Measurements from ENCODE around the gene ALG10B. TPM values are rescaled to one million over a fixed set of nuclear protein-coding genes. Genes with fewer than 3 reads are reported as not detected.
A peak's percentile ranks its signal among the peaks of the same experiment; 100 is the strongest.

The ALG10B gene, protein sequence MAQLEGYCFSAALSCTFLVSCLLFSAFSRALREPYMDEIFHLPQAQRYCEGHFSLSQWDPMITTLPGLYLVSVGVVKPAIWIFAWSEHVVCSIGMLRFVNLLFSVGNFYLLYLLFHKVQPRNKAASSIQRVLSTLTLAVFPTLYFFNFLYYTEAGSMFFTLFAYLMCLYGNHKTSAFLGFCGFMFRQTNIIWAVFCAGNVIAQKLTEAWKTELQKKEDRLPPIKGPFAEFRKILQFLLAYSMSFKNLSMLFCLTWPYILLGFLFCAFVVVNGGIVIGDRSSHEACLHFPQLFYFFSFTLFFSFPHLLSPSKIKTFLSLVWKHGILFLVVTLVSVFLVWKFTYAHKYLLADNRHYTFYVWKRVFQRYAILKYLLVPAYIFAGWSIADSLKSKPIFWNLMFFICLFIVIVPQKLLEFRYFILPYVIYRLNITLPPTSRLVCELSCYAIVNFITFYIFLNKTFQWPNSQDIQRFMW
- total RNA-seq = 10 to 100 TPM in 1 of 2 experiments, 1 to 10 TPM in 1; 6.6 to 10.1 TPM
- polyA plus RNA-seq (2013, experiment 1 of 2) = 6.8 TPM
- 5.2 TPM for polyA plus RNA-seq (2013, experiment 2 of 2)
- 9.4 to 51.5 (median 26.6) reads per million in 172 experiments for total RNA-seq

DNA sequence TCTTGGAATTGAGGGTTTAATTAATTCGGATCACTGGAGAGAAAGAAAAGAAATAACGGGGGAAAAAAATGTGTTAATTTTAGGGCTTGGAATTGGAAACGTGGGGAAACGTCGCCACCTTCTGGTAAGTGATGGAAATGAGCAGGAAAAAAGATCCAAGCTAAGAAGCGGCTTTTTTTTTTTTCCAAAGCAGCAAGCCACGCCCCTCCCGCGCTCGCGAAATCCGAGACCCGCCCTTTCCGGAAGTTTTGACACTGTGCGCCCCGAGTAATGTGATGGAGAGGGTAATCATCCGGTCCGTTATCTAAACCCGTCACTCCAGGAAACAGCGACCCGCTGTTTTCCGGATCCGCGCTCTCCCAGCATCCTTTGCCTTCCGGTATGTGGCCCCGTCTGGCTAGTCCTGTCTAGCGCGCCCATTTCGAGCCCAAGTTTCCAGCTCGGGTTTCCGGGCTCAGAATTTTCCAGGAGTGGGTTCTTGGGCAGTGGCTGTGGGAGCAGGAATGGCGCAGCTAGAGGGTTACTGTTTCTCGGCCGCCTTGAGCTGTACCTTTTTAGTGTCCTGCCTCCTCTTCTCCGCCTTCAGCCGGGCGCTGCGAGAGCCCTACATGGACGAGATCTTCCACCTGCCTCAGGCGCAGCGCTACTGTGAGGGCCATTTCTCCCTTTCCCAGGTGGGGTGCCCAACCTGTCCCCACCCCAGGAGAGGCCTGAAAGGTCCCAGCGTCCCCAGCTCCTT, at the start of gene ALG10B:
Gene ALG10B (plus strand): TSS at position 384 of the 739 bp plus-strand sequence. CDS start 120 bp downstream, at position 504.
- Histone ChIP-seq H3K36me3 (ENCODE audit: insufficient read depth, low read length) (peaks cover 2% of the 10 kb centered on the region), H3K27ac (ENCODE audit: low read depth in 1 of 2, low read length in 2 of 2) (peak within 1 kb of the TSS; percentile 80 to 96), H3K27me3 (ENCODE audit: control insufficient read depth in 1 of 2, insufficient read depth in 2 of 2, low read length in 2 of 2) (no peaks in the 10 kb centered on the region), H3K4me3 (ENCODE audit: low read length) (peak within 1 kb of the TSS; percentile 89), H3K9me3 (ENCODE audit: control insufficient read depth in 1 of 2, insufficient read depth in 1 of 2, low read length in 2 of 2) (no peaks in the 10 kb centered on the region), H3K4me1 (ENCODE audit: insufficient read depth, low read length) (peaks cover 10% of the 10 kb centered on the region)
- Mint-ChIP-seq H3K4me3 (peak within 1 kb of the TSS; percentile 90), H3K4me1 (ENCODE audit: low read depth) (peaks cover 39% of the 10 kb centered on the region), H3K9me3 (no peaks in the 10 kb centered on the region), H3K36me3 (ENCODE audit: low read depth) (peaks cover 12% of the 10 kb centered on the region), H3K27me3 (no peaks in the 10 kb centered on the region), H3K27ac (peak within 1 kb of the TSS; percentile 95)
- POLR2A ChIA-PET = interaction anchor here (0.7 kb wide), 1 partner anchor 9 kb away, joined by 6 read pairs; no protein-coding TSS in a partner anchor
- intact Hi-C loops (cut with DNase I, micrococcal nuclease) = loop anchor here (1.0 to 10.0 kb wide), 3 partner anchors 178 to 1788 kb away; partner anchors contain the start of genes CPNE8 (in 1 of the 2) and SLC2A13 (in 1 of the 2)
- TF ChIP-seq, protein P1, sequence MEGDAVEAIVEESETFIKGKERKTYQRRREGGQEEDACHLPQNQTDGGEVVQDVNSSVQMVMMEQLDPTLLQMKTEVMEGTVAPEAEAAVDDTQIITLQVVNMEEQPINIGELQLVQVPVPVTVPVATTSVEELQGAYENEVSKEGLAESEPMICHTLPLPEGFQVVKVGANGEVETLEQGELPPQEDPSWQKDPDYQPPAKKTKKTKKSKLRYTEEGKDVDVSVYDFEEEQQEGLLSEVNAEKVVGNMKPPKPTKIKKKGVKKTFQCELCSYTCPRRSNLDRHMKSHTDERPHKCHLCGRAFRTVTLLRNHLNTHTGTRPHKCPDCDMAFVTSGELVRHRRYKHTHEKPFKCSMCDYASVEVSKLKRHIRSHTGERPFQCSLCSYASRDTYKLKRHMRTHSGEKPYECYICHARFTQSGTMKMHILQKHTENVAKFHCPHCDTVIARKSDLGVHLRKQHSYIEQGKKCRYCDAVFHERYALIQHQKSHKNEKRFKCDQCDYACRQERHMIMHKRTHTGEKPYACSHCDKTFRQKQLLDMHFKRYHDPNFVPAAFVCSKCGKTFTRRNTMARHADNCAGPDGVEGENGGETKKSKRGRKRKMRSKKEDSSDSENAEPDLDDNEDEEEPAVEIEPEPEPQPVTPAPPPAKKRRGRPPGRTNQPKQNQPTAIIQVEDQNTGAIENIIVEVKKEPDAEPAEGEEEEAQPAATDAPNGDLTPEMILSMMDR (IDR thresholded peaks at IDR 0.05) = peak; percentile 80
- CTCF ChIA-PET = interaction anchor here (1.0 kb wide), 1 partner anchor 590 kb away, joined by 3 read pairs; no protein-coding TSS in a partner anchor
- ATAC-seq (ENCODE audit: poor library complexity) (peak; percentile 97), DNase-seq (peak; percentile 86 to 97 (median 90))

DNA sequence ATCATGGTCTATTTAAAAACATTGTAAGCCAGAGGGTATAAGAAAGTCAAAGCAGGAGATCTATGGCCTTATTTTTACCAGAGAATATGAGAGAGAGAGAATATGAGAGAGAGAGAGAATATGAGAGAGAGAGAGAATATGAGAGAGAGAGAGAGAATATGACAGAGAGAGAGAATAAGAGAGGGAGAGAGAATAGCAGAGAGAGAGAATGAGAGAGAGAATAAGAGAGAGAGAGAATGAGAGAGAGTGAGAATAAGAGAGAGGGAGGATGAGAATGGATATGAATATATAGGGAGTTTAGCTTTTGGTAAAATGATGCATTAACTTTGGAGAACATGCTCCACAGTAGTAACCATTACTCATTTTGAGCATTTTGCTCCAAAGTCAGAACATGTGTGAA, 48.0 kb upstream of the ALG10B start:
- Histone ChIP-seq H3K36me3 (ENCODE audit: insufficient read depth, low read length) (no peaks in the 10 kb centered on the region), H3K9me3 (ENCODE audit: control insufficient read depth in 1 of 2, insufficient read depth in 1 of 2, low read length in 2 of 2) (no peaks in the 10 kb centered on the region), H3K4me1 (ENCODE audit: insufficient read depth, low read length) (no peaks in the 10 kb centered on the region), H3K4me3 (ENCODE audit: low read length) (no peak overlapping the region), H3K27ac (ENCODE audit: low read depth in 1 of 2, low read length in 2 of 2) (no peak overlapping the region), H3K27me3 (ENCODE audit: control insufficient read depth in 1 of 2, insufficient read depth in 2 of 2, low read length in 2 of 2) (no peaks in the 10 kb centered on the region)
- no peak overlapping the region for H3K27ac Mint-ChIP-seq
- ATAC-seq (ENCODE audit: poor library complexity) (no peak), DNase-seq (no peak)
- no peak overlapping the region for H3K4me3 Mint-ChIP-seq
- TF ChIP-seq, protein P1 (IDR thresholded peaks at IDR 0.05) = no peak
- intact Hi-C loops (cut with DNase I, micrococcal nuclease) = no loop called here
- H3K36me3 Mint-ChIP-seq (ENCODE audit: low read depth) = no peaks in the 10 kb centered on the region
- H3K27me3 Mint-ChIP-seq = no peaks in the 10 kb centered on the region
- H3K9me3 Mint-ChIP-seq = peaks cover 6% of the 10 kb centered on the region
- POLR2A ChIA-PET = no interaction called here
- no peaks in the 10 kb centered on the region for H3K4me1 Mint-ChIP-seq (ENCODE audit: low read depth)
- CTCF ChIA-PET = no interaction called here

DNA sequence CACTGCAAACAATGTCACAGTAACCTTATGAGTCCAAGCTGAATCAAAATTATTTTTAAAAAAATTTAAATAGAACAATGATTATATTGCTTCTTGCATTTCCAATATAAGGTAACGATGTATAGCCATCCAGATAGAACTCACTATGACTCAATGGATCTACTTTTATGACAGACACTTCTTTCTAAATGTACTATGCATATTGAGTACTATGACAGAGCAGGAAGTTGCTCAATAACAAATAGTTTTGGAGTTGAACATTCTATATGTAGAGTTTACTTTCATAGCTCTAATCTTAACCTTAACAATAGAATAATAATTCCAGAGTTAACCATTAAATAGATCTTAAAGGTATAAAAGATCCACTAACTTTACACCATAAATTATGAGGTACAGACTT, 46.7 kb upstream of the ALG10B start:
- Mint-ChIP-seq H3K36me3 (ENCODE audit: low read depth) (no peaks in the 10 kb centered on the region), H3K4me3 (no peak overlapping the region), H3K27me3 (no peaks in the 10 kb centered on the region), H3K27ac (no peak overlapping the region), H3K9me3 (peaks cover 3% of the 10 kb centered on the region), H3K4me1 (ENCODE audit: low read depth) (no peaks in the 10 kb centered on the region)
- DNase-seq (no peak), ATAC-seq (ENCODE audit: poor library complexity) (no peak)
- POLR2A ChIA-PET = no interaction called here
- TF ChIP-seq, protein P1 (IDR thresholded peaks at IDR 0.05) = no peak
- H3K27ac ChIP-seq (ENCODE audit: low read depth in 1 of 2, low read length in 2 of 2) = no peak overlapping the region
- no peaks in the 10 kb centered on the region for H3K27me3 ChIP-seq (ENCODE audit: control insufficient read depth in 1 of 2, insufficient read depth in 2 of 2, low read length in 2 of 2)
- CTCF ChIA-PET = no interaction called here
- no peak overlapping the region for H3K4me3 ChIP-seq (ENCODE audit: low read length)
- H3K9me3 ChIP-seq (ENCODE audit: control insufficient read depth in 1 of 2, insufficient read depth in 1 of 2, low read length in 2 of 2) = no peaks in the 10 kb centered on the region
- intact Hi-C loops (cut with DNase I, micrococcal nuclease) = no loop called here
- H3K4me1 ChIP-seq (ENCODE audit: insufficient read depth, low read length) = no peaks in the 10 kb centered on the region
- H3K36me3 ChIP-seq (ENCODE audit: insufficient read depth, low read length) = no peaks in the 10 kb centered on the region

Measured in CD4-positive, alpha-beta T cell (primary cell).